GM23338 (cell line): ENCODE data around the gene MYH3. TPM values are rescaled to one million over a fixed set of nuclear protein-coding genes. Genes with fewer than 3 reads are reported as not detected.

Source experiments
- ATAC-seq: fragments of 200-7000 bp; cut with Tn5 transposase; 3 replicates; pipeline ENCODE4 v1.9.1; 2020
- DNase-seq: peaks from one replicate; pipeline ENCODE4 v3.0.0-alpha.2; 2015; ENCODE audit warnings: low spot score
- H2AFZ ChIP-seq: fragments of 200-600 bp; sonication (generic); 2 replicates; pipeline ENCODE4 v1.8.0; 2016; ENCODE audit warnings: antibody characterized with exemption, mild to moderate bottlenecking, moderate library complexity
- H3F3A ChIP-seq: fragments of 200-600 bp; sonication (generic); replicated peaks from 2 replicates; pipeline ENCODE4 v1.8.0; 2017; ENCODE audit warnings: antibody characterized with exemption, mixed run types, low read depth
- H3K27ac ChIP-seq: fragments of 200-600 bp; sonication (generic); 2 replicates; pipeline ENCODE4 v1.6.1; 2016; ENCODE audit warnings: low read depth
- H3K27me3 ChIP-seq: fragments of 200-600 bp; sonication (generic); 2 replicates; pipeline ENCODE4 v1.8.0; 2016; ENCODE audit warnings: mild to moderate bottlenecking, mixed run types, moderate library complexity; ENCODE audit not compliant: insufficient read depth
- H3K36me3 ChIP-seq: fragments of 200-600 bp; sonication (generic); 2 replicates; pipeline ENCODE4 v1.8.0; 2016; ENCODE audit warnings: mild to moderate bottlenecking; ENCODE audit not compliant: insufficient read depth
- H3K4me1 ChIP-seq: fragments of 200-600 bp; sonication (generic); 2 replicates; pipeline ENCODE4 v1.8.0; 2016; ENCODE audit warnings: mild to moderate bottlenecking, moderate library complexity; ENCODE audit not compliant: insufficient read depth
- H3K4me2 ChIP-seq: fragments of 200-600 bp; sonication (generic); 2 replicates; pipeline ENCODE4 v1.7.1; 2017; ENCODE audit warnings: mixed run types
- H3K4me3 ChIP-seq: fragments of 200-600 bp; sonication (generic); 2 replicates; pipeline ENCODE4 v1.6.1; 2016; ENCODE audit warnings: mixed run types
- H3K79me2 ChIP-seq: fragments of 200-600 bp; sonication (generic); replicated peaks from 2 replicates; pipeline ENCODE4 v1.8.0; 2017; ENCODE audit warnings: mild to moderate bottlenecking; ENCODE audit not compliant: insufficient read depth
- H3K9me2 ChIP-seq: fragments of 200-600 bp; sonication (generic); 2 replicates; pipeline ENCODE4 v1.8.0; 2017; ENCODE audit not compliant: insufficient read depth
- H4K20me1 ChIP-seq: fragments of 200-600 bp; sonication (generic); replicated peaks from 2 replicates; pipeline ENCODE4 v1.8.0; 2017; ENCODE audit warnings: mild to moderate bottlenecking; ENCODE audit not compliant: insufficient read depth
- H3K27ac Mint-ChIP-seq: 2 replicates; pipeline ENCODE4 v1.8.0; 2020; ENCODE audit warnings: inconsistent platforms, mild to moderate bottlenecking, moderate library complexity, mixed read lengths
- H3K27me3 Mint-ChIP-seq: 3 replicates; pipeline ENCODE4 v1.8.0; 2022; ENCODE audit warnings: low read depth, mild to moderate bottlenecking, moderate library complexity, mixed read lengths, inconsistent platforms; ENCODE audit not compliant: insufficient read depth, poor library complexity
- H3K36me3 Mint-ChIP-seq: 3 replicates; pipeline ENCODE4 v1.8.0; 2021; ENCODE audit warnings: low read depth, mild to moderate bottlenecking, inconsistent platforms, moderate library complexity, mixed read lengths
- H3K4me1 Mint-ChIP-seq: 3 replicates; pipeline ENCODE4 v1.8.0; 2020; ENCODE audit warnings: mild to moderate bottlenecking, inconsistent platforms, mixed read lengths
- H3K4me3 Mint-ChIP-seq: 3 replicates; pipeline ENCODE4 v1.8.0; 2021; ENCODE audit warnings: moderate library complexity, mild to moderate bottlenecking, inconsistent platforms, mixed read lengths
- H3K9me3 Mint-ChIP-seq: 3 replicates; pipeline ENCODE4 v1.8.0; 2020; ENCODE audit warnings: moderate library complexity, mild to moderate bottlenecking, inconsistent platforms, mixed read lengths
- CREB1 ChIP-seq: fragments of 250-450 bp; sonication (Bioruptor Pico); IDR thresholded peaks from 2 replicates; pipeline ENCODE4 v1.5.0; 2020; ENCODE audit warnings: low read depth, mild to moderate bottlenecking, moderate library complexity
- CTCF ChIP-seq, 2 experiments: fragments of 200-600 bp in 1 of 2; sonication (generic) in 1 of 2; conservative IDR thresholded peaks; 2 replicates each; pipeline versions ENCODE4 v1.5.1 to v1.6.1; 2016 to 2017; ENCODE audit warnings: antibody characterized with exemption in 2 of 2, low read depth in 2 of 2, mild to moderate bottlenecking in 2 of 2, moderate library complexity in 1 of 2
- ETS1 ChIP-seq: IDR thresholded peaks from 2 replicates; pipeline ENCODE4 v1.6.1; 2016; ENCODE audit warnings: antibody characterized with exemption
- EZH2 ChIP-seq: fragments of 200-600 bp; sonication (generic); IDR thresholded peaks from one replicate; pipeline ENCODE4 v1.8.0; 2017; ENCODE audit warnings: antibody characterized with exemption, mild to moderate bottlenecking, low read depth; ENCODE audit not compliant: unreplicated experiment
- EZH2phosphoT487 ChIP-seq: fragments of 200-600 bp; sonication (generic); IDR thresholded peaks from one replicate; pipeline ENCODE4 v1.8.1; 2018; ENCODE audit warnings: antibody characterized with exemption; ENCODE audit not compliant: unreplicated experiment
- JUNB ChIP-seq: IDR thresholded peaks from one replicate; pipeline ENCODE4 v1.6.1; 2016; ENCODE audit warnings: antibody characterized with exemption; ENCODE audit not compliant: unreplicated experiment
- NANOG ChIP-seq: IDR thresholded peaks from 2 replicates; pipeline ENCODE4 v1.6.1; 2016; ENCODE audit warnings: antibody characterized with exemption, borderline replicate concordance
- POLR2AphosphoS5 ChIP-seq: IDR thresholded peaks from 2 replicates; pipeline ENCODE4 v1.6.1; 2016; ENCODE audit warnings: antibody characterized with exemption, low read depth
- STAT1 ChIP-seq: IDR thresholded peaks from one replicate; pipeline ENCODE4 v1.6.1; 2016; ENCODE audit warnings: antibody characterized with exemption; ENCODE audit not compliant: unreplicated experiment
- ZNF114 ChIP-seq: fragments of 250-450 bp; sonication (Bioruptor Pico); IDR thresholded peaks from 2 replicates; pipeline ENCODE4 v1.5.0; 2020; ENCODE audit warnings: mild to moderate bottlenecking, moderate library complexity
- ZNF331 ChIP-seq: fragments of 250-450 bp; sonication (Bioruptor Pico); IDR thresholded peaks from 2 replicates; pipeline ENCODE4 v1.5.0; 2020; ENCODE audit warnings: low read depth, mild to moderate bottlenecking, moderate library complexity
- ZNF462 ChIP-seq: fragments of 250-450 bp; sonication (Bioruptor Pico); IDR thresholded peaks from 2 replicates; pipeline ENCODE4 v1.5.0; 2020; ENCODE audit warnings: mild to moderate bottlenecking, moderate library complexity
- polyA plus RNA-seq: library from polyadenylated mRNA; unstranded; fragments of >200 nt; fragmentation: Nextera tagmentation; extraction: Ambion mirVana; gene quantifications from 2 replicates; pipeline ENCODE4 v1.2.1, GENCODE V29; 2016
- total RNA-seq: library from RNA; depleted of rRNA; stranded (reverse); fragments of >200 nt; shearing (Covaris generic); gene quantifications from 2 replicates; pipeline ENCODE4 v1.2.3, GENCODE V29; 2014

MYH3 gene
- total and polyA plus RNA-seq, 2 experiments from 2014 or later = 0.84 to 1.8 TPM

GRCh38 chr17:10600571-10600970 lies 56.5 kb downstream of the MYH3 start (continued):
- TF ChIP-seq EZH2 (no peak), ETS1 (no peak)

GRCh38 chr17:10598621-10599020 lies 58.5 kb downstream of the MYH3 start:
- H3K4me1 ChIP-seq = no peaks in the 10 kb centered on the region
- no peak overlapping the region for H3K4me2 ChIP-seq
- no peak overlapping the region for H3K27ac ChIP-seq
- no peaks in the 10 kb centered on the region for H3K79me2 ChIP-seq
- H3F3A ChIP-seq = no peaks in the 10 kb centered on the region
- no peak overlapping the region for H3K4me3 ChIP-seq
- no peaks in the 10 kb centered on the region for H3K27me3 Mint-ChIP-seq
- H3K9me3 Mint-ChIP-seq = no peaks in the 10 kb centered on the region; the same call in 2 of the 3 replicates
- H3K4me1 Mint-ChIP-seq = peaks cover 4% of the 10 kb centered on the region; the same call in 1 of the 3 replicates
- H3K36me3 Mint-ChIP-seq = no peaks in the 10 kb centered on the region
- H3K9me2 ChIP-seq = peaks cover 10% of the 10 kb centered on the region
- ATAC-seq (no peak), DNase-seq (no peak)
- no peak overlapping the region for H3K4me3 Mint-ChIP-seq
- no peak overlapping the region for H3K27ac Mint-ChIP-seq
- H4K20me1 ChIP-seq = no peaks in the 10 kb centered on the region
- no peaks in the 10 kb centered on the region for H3K36me3 ChIP-seq
- H3K27me3 ChIP-seq = no peaks in the 10 kb centered on the region
- H2AFZ ChIP-seq = peak overlapping the region; percentile 78
- TF ChIP-seq ZNF114 (CRISPR knock-in tag) (no peak), ZNF331 (CRISPR knock-in tag) (no peak), CTCF (conservative IDR thresholded peaks at IDR 0.05; ENCODE audit: low read depth in 2 of 2) (no peak), JUNB (no peak), EZH2phosphoT487 (no peak), POLR2AphosphoS5 (no peak), STAT1 (no peak), CREB1 (CRISPR knock-in tag) (no peak), ETS1 (no peak), ZNF462 (no peak), NANOG (no peak)
